ENCODE measurements around the gene DDX1.

- no peak for TF ChIP-seq L3MBTL2 (conservative IDR thresholded peaks at IDR 0.05)
- no peak for TF ChIP-seq LEF1 (IDR thresholded peaks at IDR 0.05; ENCODE audit: borderline replicate concordance)
- no peak for TF ChIP-seq SP1 (IDR thresholded peaks at IDR 0.05)
- no peak for TF ChIP-seq TARDBP (IDR thresholded peaks at IDR 0.05)
- TF ChIP-seq FOXM1 (IDR thresholded peaks at IDR 0.05; ENCODE audit: borderline replicate concordance), result no peak
- no peak for TF ChIP-seq ELF4 (IDR thresholded peaks at IDR 0.05)
These were observed 27.4 kb downstream of the DDX1 start for GRCh38 chr2:15619076-15619475.

Data from HEK293T (cell line).